CD1c-positive myeloid dendritic cell (primary cell): ENCODE data around the gene NPR2.

Experiments used
- DNase-seq: peaks from one replicate; pipeline ENCODE4 v3.0.0-alpha.2; 2016; ENCODE audit errors: extremely low spot score

The NPR2 gene

GRCh38 chr9:35832814-35833213, 41.4 kb downstream of the NPR2 start:
- no peak for DNase-seq

DNA sequence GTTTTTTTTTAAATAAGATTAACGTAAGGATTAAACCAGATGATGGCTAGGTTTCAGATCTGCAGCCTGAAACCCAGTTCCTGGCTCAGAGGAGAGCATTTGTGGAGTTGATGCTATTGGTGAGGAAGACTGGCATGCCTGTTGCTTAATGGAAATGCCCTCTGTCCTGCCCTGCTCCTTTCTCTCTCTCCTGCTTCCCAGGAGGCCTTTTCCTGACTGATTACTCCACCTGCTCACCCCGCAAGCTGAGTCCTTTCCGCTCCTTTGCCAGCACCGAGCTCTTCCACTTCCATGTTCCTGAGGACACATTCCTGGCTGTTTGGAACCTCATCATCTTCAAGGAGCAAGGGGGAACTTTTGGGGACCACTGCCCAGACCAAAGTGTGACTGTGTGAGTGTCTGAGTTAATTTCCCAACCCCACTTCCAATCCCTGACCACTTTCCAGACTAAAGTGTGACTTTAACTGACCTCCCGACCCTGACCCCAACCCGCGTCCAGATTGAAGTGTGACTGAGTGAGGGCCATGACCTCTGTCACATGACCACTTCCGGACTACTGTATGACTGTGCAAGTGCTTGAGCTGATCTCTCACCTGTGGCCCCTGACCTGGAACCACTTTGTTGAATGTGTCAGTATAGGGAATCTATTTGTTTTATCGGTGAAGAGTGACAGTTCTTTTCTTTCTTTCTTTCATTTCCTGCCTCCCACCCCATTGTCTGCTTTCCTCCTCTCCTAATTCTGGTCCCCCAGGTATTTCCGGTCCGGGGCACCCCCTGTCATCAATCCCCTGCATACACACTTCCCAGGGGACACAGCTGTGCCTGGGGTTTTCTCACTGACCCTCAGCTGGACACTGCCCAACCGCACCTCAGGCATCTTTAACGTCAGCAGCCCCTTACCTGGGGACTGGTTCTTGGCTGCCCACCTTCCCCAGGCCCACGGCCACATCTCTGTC, 43.1 kb downstream of the NPR2 start:
- no peak for DNase-seq

- no peak for DNase-seq
Measured at GRCh38 chr9:35835216-35835632, 43.8 kb downstream of the NPR2 start.

DNA sequence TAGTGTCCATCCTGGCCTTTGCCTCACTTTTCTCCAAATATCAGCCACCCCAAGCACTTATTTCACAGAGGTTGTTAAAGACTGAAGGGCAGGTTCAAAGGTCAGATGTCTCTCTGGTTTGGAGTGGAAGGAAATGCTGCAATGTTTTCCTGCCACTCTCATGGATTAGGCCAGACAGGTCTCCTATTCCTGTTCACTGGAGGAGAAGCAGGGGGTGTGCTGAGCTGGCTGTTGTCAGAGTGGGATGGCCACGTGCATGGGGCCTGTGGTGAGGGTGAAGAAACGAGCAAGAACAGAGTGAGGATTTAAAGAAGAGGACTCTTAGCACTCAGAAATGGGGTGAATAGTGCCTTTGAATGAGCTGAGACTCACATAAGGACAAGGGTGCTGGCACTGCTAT, 44.4 kb downstream of the NPR2 start:
- no peak for DNase-seq

- no peak for DNase-seq
Measured at GRCh38 chr9:35836595-35836994, 45.2 kb downstream of the NPR2 start.

GRCh38 chr9:35839926-35840325, 48.5 kb downstream of the NPR2 start:
- DNase-seq: peak; percentile 42

DNA sequence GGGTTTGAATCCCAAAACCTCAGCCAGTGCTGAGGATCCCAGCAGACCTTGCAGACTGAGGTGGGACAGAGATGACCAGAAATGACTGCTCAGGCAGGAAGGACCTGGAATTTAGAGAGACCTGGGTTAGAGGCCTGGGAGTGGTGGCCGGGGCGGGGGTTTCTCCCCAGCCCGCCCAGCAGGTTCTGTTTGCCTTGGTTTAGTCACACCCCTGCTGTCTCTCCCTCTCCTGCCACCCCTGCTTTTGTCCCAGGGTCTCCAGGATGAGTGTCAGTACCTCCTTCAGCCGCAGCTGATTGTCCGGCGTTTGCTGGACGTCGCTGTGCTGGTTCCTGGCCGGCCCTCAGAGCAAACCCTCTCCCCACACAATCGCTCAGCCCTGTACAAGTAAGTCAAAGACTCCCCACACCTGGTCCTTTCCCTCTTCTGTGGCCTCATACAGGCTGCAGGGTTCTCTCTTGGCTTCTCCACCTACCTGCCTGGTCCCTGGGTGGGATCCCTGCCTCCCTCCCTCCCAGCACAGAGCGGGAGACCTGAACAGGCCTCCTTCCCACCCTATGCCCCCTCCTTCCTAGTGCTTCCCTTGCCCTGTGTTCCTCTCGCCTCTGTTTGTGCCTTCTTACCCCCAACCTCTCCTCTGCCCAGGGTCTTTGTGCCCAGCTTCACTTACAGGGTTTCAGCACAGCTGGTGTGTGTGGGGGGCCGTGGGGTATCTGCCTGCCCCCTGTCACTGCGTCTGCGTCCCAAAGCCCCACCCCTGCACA, 49.7 kb downstream of the NPR2 start:
- no peak for DNase-seq

DNA sequence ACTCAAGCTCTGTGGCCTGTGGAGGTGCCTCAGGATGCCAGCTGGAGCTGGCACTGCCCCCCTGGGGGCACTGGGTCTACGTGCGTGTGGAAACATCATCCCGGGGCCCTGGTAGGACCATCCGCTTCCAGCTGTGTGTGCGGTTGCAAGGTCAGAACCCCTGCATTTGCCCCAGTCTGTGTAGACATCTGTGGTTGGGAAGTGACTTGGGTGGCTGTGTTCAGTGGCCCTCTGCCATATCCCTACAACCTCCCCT, 50.2 kb downstream of the NPR2 start:
- DNase-seq: no peak

DNA sequence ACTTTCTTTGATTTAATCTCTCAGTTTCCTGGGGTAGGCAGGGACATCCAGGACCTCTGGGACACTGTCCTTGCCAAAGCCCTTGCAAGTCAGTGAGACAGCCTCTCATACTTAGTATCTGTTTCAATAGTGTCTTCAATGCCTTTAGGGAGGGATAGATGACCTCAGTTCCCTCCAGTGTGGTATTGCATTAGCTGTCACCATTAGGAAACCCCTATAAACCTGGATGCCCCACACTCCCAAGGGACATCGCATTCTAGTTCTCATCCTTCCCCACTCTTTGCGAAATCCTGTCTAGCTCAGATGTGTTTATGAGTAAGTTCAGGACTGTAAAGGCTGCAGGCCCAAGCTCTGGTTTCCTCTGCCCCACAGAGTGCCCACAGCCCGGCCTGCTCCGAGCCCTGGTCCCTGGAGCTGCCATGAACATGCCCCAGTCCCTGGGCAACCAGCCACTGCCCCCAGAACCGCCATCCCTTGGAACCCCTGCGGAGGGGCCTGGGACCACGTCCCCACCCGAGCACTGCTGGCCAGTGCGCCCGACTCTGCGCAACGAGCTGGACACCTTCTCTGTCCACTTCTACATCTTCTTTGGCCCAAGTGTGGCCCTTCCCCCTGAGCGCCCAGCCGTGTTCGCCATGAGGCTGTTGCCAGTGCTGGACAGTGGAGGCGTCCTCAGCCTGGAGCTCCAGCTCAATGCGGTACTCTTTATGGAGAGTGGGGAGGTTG, 50.8 kb downstream of the NPR2 start:
- DNase-seq: no peak

- DNase-seq: peak; percentile 60
Measured at GRCh38 chr9:35842795-35843194, 51.4 kb downstream of the NPR2 start.

DNA sequence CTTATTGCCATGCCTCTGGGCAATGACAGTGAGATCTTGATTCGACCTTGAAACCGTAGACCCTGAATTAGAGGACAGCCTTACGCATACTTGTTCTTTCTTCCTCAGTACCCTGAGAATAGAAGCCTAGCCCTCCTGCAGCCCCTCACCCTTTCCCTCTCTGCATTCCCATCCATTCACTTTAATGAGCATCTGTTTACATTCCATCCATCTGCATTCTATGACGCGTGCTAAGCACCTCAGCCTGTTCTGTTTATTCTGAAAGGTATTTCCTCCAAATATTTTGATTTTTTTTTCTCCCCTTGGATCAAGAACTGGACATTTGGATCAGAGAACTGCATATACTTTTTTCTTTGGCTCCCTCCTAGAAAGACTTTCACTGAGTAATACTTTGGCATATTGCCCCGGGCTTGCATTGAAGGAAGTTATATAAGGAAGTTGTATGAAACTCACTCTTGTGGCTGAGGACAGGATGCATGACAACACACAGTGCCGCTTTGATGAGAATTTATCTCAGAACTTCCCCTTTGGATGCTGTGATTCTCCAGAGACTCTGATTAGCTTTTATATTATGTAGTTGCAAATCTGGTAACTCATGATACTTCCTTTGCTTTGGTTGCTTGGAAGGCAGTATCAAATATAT, 53.4 kb downstream of the NPR2 start:
- DNase-seq: peak; percentile 94

GRCh38 chr9:35845824-35846771, 54.7 kb downstream of the NPR2 start:
- DNase-seq: peak; percentile 15

GRCh38 chr9:35847792-35848572, 56.6 kb downstream of the NPR2 start:
- peak; percentile 9 for DNase-seq

DNA sequence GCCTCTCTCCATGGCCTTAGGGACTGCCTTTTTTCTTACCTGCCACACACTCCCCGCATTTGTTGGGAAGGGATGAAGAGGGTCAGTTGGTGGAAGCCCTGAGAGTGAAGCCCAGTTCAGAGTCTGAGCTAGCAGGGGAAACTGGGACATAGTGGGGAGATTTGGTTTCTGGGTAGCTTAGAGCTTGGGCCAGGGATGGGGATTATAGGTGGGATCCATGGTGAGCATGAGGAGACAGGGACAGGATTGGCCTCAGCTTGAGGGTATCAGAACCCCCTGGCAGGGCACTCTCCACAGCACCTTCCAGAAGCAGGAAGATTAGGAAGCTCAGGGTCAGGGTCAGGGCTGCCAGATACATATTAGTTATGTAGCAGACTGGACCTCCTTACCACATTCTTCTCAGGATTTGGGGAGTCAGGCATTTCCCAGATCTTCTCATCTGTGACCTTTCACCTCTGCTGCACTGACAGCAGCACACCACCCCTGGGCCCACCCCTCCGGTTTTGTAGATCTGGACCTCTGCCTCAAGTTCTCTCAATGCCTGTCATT, 61.0 kb downstream of the NPR2 start:
- no peak for DNase-seq

- no peak for DNase-seq
Measured at GRCh38 chr9:35852876-35853865, 61.8 kb downstream of the NPR2 start.

DNA sequence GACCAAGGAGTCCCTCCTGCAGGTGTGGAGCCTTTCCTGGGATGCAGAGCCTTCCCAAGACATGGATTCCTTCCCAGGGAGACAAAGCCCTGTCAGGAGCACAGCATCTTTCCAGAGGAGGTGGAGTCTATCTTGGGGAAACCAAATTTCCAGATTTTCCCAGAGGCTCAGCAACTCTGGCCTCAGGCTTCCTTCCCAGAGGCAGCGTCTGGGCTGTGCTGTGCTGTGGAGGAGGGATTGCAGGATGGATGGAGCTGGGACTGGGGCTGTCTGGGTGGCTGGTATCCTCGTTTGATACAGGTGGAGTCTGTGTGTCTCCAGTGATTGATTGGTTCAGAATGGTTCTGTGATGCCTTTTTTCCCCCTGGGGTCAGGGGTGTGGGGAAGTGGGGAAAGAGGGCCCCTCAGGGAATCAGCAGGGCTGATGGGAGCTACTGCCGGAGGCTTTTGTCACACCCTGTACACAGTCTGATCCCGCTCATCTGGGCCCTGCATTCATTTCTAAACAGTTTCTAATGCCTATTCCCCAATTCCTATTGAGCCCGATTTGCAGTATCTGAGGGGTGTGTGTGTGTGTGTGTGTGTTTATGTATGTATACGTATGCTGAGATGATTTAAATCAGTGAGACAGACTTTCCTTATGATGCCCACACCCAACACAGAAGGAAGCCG, 62.8 kb downstream of the NPR2 start:
- no peak for DNase-seq

DNA sequence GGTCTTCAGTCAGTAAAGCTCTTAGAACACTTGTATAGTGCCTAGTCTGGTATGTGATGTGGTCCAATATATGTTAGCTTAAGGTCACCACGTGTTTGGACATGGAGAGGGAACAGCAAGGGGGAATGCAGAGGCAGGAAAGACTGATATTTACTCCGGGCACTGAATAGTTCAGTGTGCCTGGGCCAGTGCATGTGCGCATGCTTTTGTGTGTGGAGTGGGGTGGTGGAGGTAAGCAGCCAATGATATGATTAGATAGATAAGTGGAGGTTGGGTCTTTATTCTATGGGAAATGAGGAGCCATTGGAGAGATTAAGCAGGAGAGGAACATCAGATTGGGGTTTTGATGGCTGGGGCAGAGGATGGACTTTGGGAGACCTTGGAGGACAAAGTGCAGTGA, 64.8 kb downstream of the NPR2 start:
- DNase-seq: no peak

- DNase-seq: no peak
Measured at GRCh38 chr9:35856882-35857281, 65.5 kb downstream of the NPR2 start.
